ENCODE data around the gene RNF220.

The RNF220 gene

GRCh38 chr1:44433209-44433608, 28.2 kb downstream of the RNF220 start:
- ATAC-seq: no peak
- no peak for TF ChIP-seq TCF4 (CRISPR knock-in tag; IDR thresholded peaks at IDR 0.05; ENCODE audit: borderline replicate concordance)
- TF ChIP-seq TOX (CRISPR knock-in tag; IDR thresholded peaks at IDR 0.05; ENCODE audit: borderline replicate concordance): no peak
- TF ChIP-seq CREB5 (CRISPR knock-in tag; IDR thresholded peaks at IDR 0.05; ENCODE audit: low read depth): no peak
- no peak for TF ChIP-seq BACH2 (CRISPR knock-in tag; IDR thresholded peaks at IDR 0.05; ENCODE audit: borderline replicate concordance)
- TF ChIP-seq OSR1 (CRISPR knock-in tag; IDR thresholded peaks at IDR 0.05): no peak
- no peak for TF ChIP-seq ISL1 (CRISPR knock-in tag; IDR thresholded peaks at IDR 0.05)
- TF ChIP-seq TSHZ2 (CRISPR knock-in tag; IDR thresholded peaks at IDR 0.05): no peak
- TF ChIP-seq ZFP30 (CRISPR knock-in tag; IDR thresholded peaks at IDR 0.05): no peak
- no peak for TF ChIP-seq ARNTL (CRISPR knock-in tag; IDR thresholded peaks at IDR 0.05; ENCODE audit: borderline replicate concordance, low read depth)
- no peak for TF ChIP-seq GLIS3 (CRISPR knock-in tag; IDR thresholded peaks at IDR 0.05)
- TF ChIP-seq ESRRG (CRISPR knock-in tag; IDR thresholded peaks at IDR 0.05): no peak
- TF ChIP-seq ZNF565 (CRISPR knock-in tag; conservative IDR thresholded peaks at IDR 0.05; ENCODE audit: low read depth): no peak
- no peak for TF ChIP-seq PATZ1 (CRISPR knock-in tag; IDR thresholded peaks at IDR 0.05; ENCODE audit: borderline replicate concordance)
- no peak for TF ChIP-seq CSRNP3 (CRISPR knock-in tag; IDR thresholded peaks at IDR 0.05)
- TF ChIP-seq RARB (CRISPR knock-in tag; IDR thresholded peaks at IDR 0.05): no peak
- TF ChIP-seq CSDC2 (CRISPR knock-in tag; IDR thresholded peaks at IDR 0.05): no peak
- TF ChIP-seq ZNF8 (CRISPR knock-in tag; IDR thresholded peaks at IDR 0.05): no peak

- TF ChIP-seq ZFP30 (CRISPR knock-in tag; IDR thresholded peaks at IDR 0.05): no peak
These were observed 31.5 kb downstream of the RNF220 start for GRCh38 chr1:44436401-44437106.

GRCh38 chr1:44437107-44437716, 32.2 kb downstream of the RNF220 start:
- no peak for TF ChIP-seq CSRNP3 (CRISPR knock-in tag; IDR thresholded peaks at IDR 0.05)
- ATAC-seq: no peak

More at GRCh38 chr1:44436401-44437106, 31.5 kb downstream of the RNF220 start:
- no peak for ATAC-seq

GRCh38 chr1:44442791-44443190, 37.7 kb downstream of the RNF220 start:
- no peak for ATAC-seq
- no peak for TF ChIP-seq GLIS3 (CRISPR knock-in tag; IDR thresholded peaks at IDR 0.05)
- no peak for TF ChIP-seq POU6F1 (CRISPR knock-in tag; IDR thresholded peaks at IDR 0.05; ENCODE audit: borderline replicate concordance, low read depth)

Data from SK-N-SH treated with all-trans-retinoic acid at 6 μM for 48 hours (cell line).